Hepatocyte (in vitro differentiated cells): ENCODE results near the gene P2RY10. TPM values are rescaled to one million over a fixed set of nuclear protein-coding genes. Genes with fewer than 3 reads are reported as not detected.

Experiments
- DNase-seq: peaks from one replicate; pipeline ENCODE4 v3.0.0-alpha.2; 2016; ENCODE audit warnings: low spot score
- H2AFZ ChIP-seq: fragments of 200-600 bp; sonication (generic); 2 replicates; pipeline ENCODE4 v1.6.0; 2016; ENCODE audit warnings: antibody characterized with exemption, mild to moderate bottlenecking
- H3K27ac ChIP-seq: fragments of 200-600 bp; sonication (generic); 2 replicates; pipeline ENCODE4 v1.5.1; 2016; ENCODE audit warnings: mild to moderate bottlenecking
- H3K27me3 ChIP-seq: fragments of 200-600 bp; sonication (generic); 2 replicates; pipeline ENCODE4 v1.6.1; 2016
- H3K36me3 ChIP-seq: fragments of 200-600 bp; sonication (generic); replicated peaks from 2 replicates; pipeline ENCODE4 v1.5.1; 2016; ENCODE audit warnings: low read depth; ENCODE audit not compliant: insufficient read depth
- H3K4me1 ChIP-seq: fragments of 200-600 bp; sonication (generic); 2 replicates; pipeline ENCODE4 v1.5.1; 2016; ENCODE audit warnings: mild to moderate bottlenecking, moderate library complexity; ENCODE audit not compliant: insufficient read depth
- H3K4me2 ChIP-seq: fragments of 200-600 bp; sonication (generic); 2 replicates; pipeline ENCODE4 v1.6.0; 2016
- H3K4me3 ChIP-seq: fragments of 200-600 bp; sonication (generic); 2 replicates; pipeline ENCODE4 v1.5.1; 2016; ENCODE audit warnings: mild to moderate bottlenecking
- H3K79me2 ChIP-seq: fragments of 200-600 bp; sonication (generic); 2 replicates; pipeline ENCODE4 v1.6.0; 2017; ENCODE audit warnings: mild to moderate bottlenecking
- H3K9me2 ChIP-seq: fragments of 200-600 bp; sonication (generic); replicated peaks from 2 replicates; pipeline ENCODE4 v1.6.0; 2017; ENCODE audit warnings: mild to moderate bottlenecking; ENCODE audit not compliant: insufficient read depth
- H3K9me3 ChIP-seq: fragments of 200-600 bp; sonication (generic); 2 replicates; pipeline ENCODE4 v1.5.1; 2016; ENCODE audit warnings: low read depth, mild to moderate bottlenecking
- H4K20me1 ChIP-seq: fragments of 200-600 bp; sonication (generic); 2 replicates; pipeline ENCODE4 v1.6.0; 2016; ENCODE audit warnings: mild to moderate bottlenecking; ENCODE audit not compliant: insufficient read depth, poor library complexity, severe bottlenecking
- CTCF ChIP-seq: fragments of 200-600 bp; sonication (generic); IDR thresholded peaks from 2 replicates; pipeline ENCODE4 v1.5.1; 2016; ENCODE audit warnings: antibody characterized with exemption, mild to moderate bottlenecking; ENCODE audit not compliant: poor library complexity
- EZH2 ChIP-seq: fragments of 200-600 bp; sonication (generic); IDR thresholded peaks from 2 replicates; pipeline ENCODE4 v1.6.1; 2016; ENCODE audit warnings: antibody characterized with exemption, mild to moderate bottlenecking, borderline replicate concordance
- EZH2phosphoT487 ChIP-seq: fragments of 200-600 bp; sonication (generic); IDR thresholded peaks from one replicate; pipeline ENCODE4 v1.6.1; 2018; ENCODE audit warnings: antibody characterized with exemption, mild to moderate bottlenecking, low read depth, moderate library complexity; ENCODE audit not compliant: unreplicated experiment, severe bottlenecking
- WGBS: methylation state at CpG from one replicate; pipeline ENCODE4 v1.1.6; 2016; ENCODE audit warnings: low lambda C conversion rate; ENCODE audit errors: missing lambda C conversion rate; 5-methylcytosine and 5-hydroxymethylcytosine counted together
- polyA plus RNA-seq: library from polyadenylated mRNA; unstranded; fragments of >200 nt; fragmentation: Nextera tagmentation; extraction: Ambion mirVana; gene quantifications from 2 replicates; pipeline ENCODE4 v1.2.1, GENCODE V29; 2016
- total RNA-seq: library from RNA; depleted of rRNA; stranded (reverse); fragments of >200 nt; gene quantifications from 2 replicates; pipeline ENCODE4 v1.2.3, GENCODE V29; 2014

P2RY10 gene
- total and polyA plus RNA-seq, 2 experiments from 2014 or later = not detected

GRCh38 chrX:78931814-78932213 is 13.4 kb upstream of the P2RY10 start:
- Histone ChIP-seq H3K27me3 (no peaks in the 10 kb centered on the region), H3K4me3 (no peak overlapping the region), H3K4me2 (no peak overlapping the region), H2AFZ (no peak overlapping the region), H3K9me2 (no peaks in the 10 kb centered on the region), H3K36me3 (no peaks in the 10 kb centered on the region), H3K27ac (no peak overlapping the region), H3K9me3 (no peaks in the 10 kb centered on the region), H3K79me2 (no peaks in the 10 kb centered on the region), H4K20me1 (no peaks in the 10 kb centered on the region), H3K4me1 (no peaks in the 10 kb centered on the region)
- TF ChIP-seq EZH2 = no peak
- no peak for TF ChIP-seq CTCF
- TF ChIP-seq EZH2phosphoT487 = no peak
- 57% methylated on average over 1 of the region's 1 CpG for whole genome bisulfite sequencing
- DNase-seq = no peak

- no peaks in the 10 kb centered on the region for H3K9me3 ChIP-seq
- no peak overlapping the region for H3K4me2 ChIP-seq
- no peaks in the 10 kb centered on the region for H4K20me1 ChIP-seq
- H3K27me3 ChIP-seq = no peaks in the 10 kb centered on the region
- TF ChIP-seq EZH2phosphoT487 (no peak), CTCF (no peak), EZH2 (no peak)
- H3K36me3 ChIP-seq = no peaks in the 10 kb centered on the region
- no peak overlapping the region for H3K4me3 ChIP-seq
- DNase-seq = no peak
- H3K79me2 ChIP-seq = no peaks in the 10 kb centered on the region
- H2AFZ ChIP-seq = no peak overlapping the region
- no peaks in the 10 kb centered on the region for H3K9me2 ChIP-seq
- WGBS = 83% methylated on average over 4 of the region's 7 CpGs
- no peak overlapping the region for H3K27ac ChIP-seq
- no peaks in the 10 kb centered on the region for H3K4me1 ChIP-seq
These were observed 10.3 kb upstream of the P2RY10 start for GRCh38 chrX:78934866-78935265.

GRCh38 chrX:78944351-78944750 is 840 bp upstream of the P2RY10 start:
- Histone ChIP-seq H2AFZ (no peak overlapping the region), H3K4me1 (no peaks in the 10 kb centered on the region), H3K27me3 (no peaks in the 10 kb centered on the region), H3K4me2 (no peak overlapping the region), H3K79me2 (no peaks in the 10 kb centered on the region), H3K4me3 (no peak overlapping the region), H3K36me3 (no peaks in the 10 kb centered on the region), H3K27ac (no peak overlapping the region), H3K9me3 (peaks cover 3% of the 10 kb centered on the region), H3K9me2 (no peaks in the 10 kb centered on the region), H4K20me1 (no peaks in the 10 kb centered on the region)
- TF ChIP-seq CTCF (no peak), EZH2phosphoT487 (no peak), EZH2 (no peak)
- no peak for DNase-seq
- WGBS = 56% methylated on average over 3 of the region's 3 CpGs
